AG10803 (cell line): ENCODE results near the gene AP3S2.

ENCODE experiments used
- DNase-seq: peaks from one replicate; pipeline ENCODE4 v3.0.0; 2010; ENCODE audit warnings: low read depth
- H3K4me3 ChIP-seq: 2 replicates; pipeline ENCODE4 v1.5.1; 2011; ENCODE audit warnings: mild to moderate bottlenecking, low read length, control low read depth
- TF ChIP-seq, protein P1 (sequence below): conservative IDR thresholded peaks from 2 replicates; pipeline ENCODE4 v1.5.1; 2011; ENCODE audit warnings: mild to moderate bottlenecking, low read length, control low read depth, inconsistent platforms

Gene AP3S2

DNA sequence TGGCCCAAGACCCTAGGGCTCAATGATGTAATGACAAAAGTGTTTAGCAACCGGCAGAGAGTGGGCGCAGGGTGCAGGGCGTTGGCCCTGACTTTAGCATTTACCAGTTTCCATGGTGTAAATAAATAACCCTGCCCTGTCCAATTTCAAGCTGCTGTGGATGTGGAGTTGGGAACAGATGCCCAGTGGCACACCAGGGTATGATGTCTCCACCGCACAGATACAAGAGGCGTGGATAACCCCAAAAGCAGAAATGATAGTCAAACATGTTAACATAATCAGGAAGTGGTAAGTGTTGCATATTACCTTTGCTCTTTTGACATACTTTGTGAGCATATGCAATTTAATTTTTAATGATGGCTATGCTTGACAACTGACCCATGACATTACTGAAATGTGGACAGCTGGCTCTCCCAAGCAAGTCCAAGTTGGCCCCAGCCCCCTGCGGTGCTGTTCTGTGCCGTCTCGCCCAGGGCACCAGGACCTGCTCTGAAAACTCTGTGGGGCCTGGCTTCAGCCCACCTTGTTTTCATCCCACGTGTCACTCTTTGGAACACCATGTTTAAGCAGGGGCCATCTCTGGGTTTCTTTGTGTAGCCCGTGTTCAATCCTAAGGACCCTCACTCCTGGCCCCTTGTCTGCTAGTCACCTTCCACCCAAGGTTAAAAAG, 68.4 kb downstream of the AP3S2 start:
- H3K4me3 ChIP-seq = no peak overlapping the region
- DNase-seq = no peak
- TF ChIP-seq, protein P1, sequence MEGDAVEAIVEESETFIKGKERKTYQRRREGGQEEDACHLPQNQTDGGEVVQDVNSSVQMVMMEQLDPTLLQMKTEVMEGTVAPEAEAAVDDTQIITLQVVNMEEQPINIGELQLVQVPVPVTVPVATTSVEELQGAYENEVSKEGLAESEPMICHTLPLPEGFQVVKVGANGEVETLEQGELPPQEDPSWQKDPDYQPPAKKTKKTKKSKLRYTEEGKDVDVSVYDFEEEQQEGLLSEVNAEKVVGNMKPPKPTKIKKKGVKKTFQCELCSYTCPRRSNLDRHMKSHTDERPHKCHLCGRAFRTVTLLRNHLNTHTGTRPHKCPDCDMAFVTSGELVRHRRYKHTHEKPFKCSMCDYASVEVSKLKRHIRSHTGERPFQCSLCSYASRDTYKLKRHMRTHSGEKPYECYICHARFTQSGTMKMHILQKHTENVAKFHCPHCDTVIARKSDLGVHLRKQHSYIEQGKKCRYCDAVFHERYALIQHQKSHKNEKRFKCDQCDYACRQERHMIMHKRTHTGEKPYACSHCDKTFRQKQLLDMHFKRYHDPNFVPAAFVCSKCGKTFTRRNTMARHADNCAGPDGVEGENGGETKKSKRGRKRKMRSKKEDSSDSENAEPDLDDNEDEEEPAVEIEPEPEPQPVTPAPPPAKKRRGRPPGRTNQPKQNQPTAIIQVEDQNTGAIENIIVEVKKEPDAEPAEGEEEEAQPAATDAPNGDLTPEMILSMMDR = no peak

GRCh38 chr15:89824607-89824867, 69.3 kb downstream of the AP3S2 start:
- TF ChIP-seq, protein P1 = no peak
- no peak overlapping the region for H3K4me3 ChIP-seq
- DNase-seq = no peak

DNA sequence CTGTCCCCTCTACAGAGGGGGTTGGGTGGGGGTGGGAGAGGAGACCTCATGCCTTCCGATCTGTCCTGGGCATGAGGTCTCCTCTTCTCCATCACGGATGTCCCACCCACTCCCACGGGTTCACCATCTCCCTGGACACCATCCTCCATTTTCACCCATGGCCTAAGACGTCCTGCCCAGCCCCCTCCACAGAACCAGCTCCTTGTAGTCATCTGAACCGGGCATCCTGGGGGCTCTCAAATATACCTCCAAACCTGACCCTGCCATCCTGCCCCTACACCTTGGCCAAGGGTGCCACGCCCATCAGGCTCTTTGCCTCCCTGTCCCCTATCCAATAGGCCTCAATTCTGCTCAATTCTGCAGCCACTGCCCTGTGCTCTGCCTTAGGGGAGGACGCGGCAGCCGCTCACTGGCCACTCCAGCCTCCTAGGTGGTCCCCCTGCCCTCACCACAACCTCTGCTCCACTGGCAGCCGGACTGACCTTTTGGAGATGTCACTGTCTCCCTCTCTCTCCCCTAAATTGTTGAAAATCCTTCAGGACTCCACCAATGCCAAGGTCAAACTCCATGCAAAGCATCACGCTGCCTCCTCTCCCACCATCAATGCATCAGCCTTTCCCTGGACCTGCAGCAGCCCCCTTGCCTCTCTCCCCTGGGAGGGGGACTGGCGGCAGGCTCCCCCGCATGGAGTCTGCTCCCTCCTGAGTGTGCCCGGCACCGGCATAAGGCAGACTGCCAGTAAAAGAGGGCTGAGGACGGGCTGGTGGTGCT, 69.8 kb downstream of the AP3S2 start:
- H3K4me3 ChIP-seq = no peak overlapping the region
- DNase-seq = no peak
- TF ChIP-seq, protein P1 = no peak

DNA sequence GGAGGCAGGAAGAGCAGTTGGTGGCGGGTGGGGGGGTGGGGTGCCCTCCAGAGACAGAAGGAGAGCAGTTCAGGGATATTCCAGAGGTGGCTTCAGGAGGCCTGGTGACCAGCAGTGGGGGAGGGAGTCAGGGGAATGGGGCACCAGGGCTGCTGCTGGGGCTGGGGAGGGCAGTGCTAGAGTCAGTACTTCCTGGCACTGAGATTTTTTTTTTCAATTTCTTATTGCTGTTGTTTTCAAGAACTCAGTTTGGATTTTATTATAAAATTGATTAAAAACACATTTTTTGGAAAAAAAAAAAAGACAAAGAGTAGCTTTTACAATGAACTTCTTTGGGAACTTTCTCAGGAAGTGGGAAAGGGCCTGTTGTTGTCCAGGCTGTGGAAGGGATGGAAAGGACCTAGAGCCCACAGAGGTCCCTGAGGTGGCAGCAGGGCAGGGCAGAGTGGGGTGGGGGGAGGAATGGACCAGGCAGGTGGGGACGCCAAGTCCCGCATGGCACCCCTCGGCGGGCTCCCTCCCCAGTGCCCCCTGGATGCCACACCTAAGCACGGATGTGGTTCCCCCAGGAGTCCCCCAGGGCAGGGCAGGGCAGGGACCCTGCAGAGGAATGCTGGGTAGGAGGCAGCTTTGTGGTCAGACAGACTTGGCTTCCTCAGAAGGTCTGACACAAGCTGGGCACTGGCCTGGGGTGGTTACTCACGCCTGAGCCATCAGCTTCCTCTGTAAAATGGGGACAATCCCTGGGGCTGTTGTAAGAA, 70.7 kb downstream of the AP3S2 start:
- TF ChIP-seq, protein P1 = no peak
- no peak overlapping the region for H3K4me3 ChIP-seq
- peak; percentile 79 for DNase-seq

GRCh38 chr15:89822611-89822950, 71.2 kb downstream of the AP3S2 start:
- DNase-seq = no peak
- TF ChIP-seq, protein P1 = no peak
- H3K4me3 ChIP-seq = no peak overlapping the region

GRCh38 chr15:89822026-89822425, 71.8 kb downstream of the AP3S2 start:
- TF ChIP-seq, protein P1 = no peak
- peak; percentile 51 for DNase-seq

More at GRCh38 chr15:89822026-89822425, 71.8 kb downstream of the AP3S2 start:
- no peak overlapping the region for H3K4me3 ChIP-seq
